ENCODE results near the gene WDR5. TPM values are rescaled to one million over a fixed set of nuclear protein-coding genes. Genes with fewer than 3 reads are reported as not detected.

WDR5 gene
- total and polyA plus RNA-seq, 2 donors (not counting 1 experiment from before 2014, with no cell fraction given), result 15.5 to 26.0 TPM

DNA sequence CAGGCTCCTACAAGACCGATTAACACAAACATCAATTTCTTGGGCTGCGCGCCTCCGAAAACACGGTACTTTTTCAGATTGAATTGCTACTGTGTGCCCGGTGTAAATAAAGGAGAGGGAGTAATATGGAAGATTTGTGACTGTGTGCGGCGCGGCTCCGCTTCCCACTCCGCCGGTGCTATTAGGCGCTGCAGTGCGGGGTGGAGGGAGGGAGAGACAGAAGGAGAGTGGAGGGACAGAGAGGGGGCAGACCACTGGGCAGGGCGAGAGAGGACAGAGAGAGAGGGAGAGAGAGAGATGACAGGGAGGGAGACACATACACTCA is 53.2 kb downstream of the WDR5 start:
- Histone ChIP-seq H3K27ac (ENCODE audit: insufficient read depth, low read length) (no peak overlapping the region), H2AFZ (ENCODE audit: low read length) (no peak overlapping the region)
- TF ChIP-seq, protein P1, sequence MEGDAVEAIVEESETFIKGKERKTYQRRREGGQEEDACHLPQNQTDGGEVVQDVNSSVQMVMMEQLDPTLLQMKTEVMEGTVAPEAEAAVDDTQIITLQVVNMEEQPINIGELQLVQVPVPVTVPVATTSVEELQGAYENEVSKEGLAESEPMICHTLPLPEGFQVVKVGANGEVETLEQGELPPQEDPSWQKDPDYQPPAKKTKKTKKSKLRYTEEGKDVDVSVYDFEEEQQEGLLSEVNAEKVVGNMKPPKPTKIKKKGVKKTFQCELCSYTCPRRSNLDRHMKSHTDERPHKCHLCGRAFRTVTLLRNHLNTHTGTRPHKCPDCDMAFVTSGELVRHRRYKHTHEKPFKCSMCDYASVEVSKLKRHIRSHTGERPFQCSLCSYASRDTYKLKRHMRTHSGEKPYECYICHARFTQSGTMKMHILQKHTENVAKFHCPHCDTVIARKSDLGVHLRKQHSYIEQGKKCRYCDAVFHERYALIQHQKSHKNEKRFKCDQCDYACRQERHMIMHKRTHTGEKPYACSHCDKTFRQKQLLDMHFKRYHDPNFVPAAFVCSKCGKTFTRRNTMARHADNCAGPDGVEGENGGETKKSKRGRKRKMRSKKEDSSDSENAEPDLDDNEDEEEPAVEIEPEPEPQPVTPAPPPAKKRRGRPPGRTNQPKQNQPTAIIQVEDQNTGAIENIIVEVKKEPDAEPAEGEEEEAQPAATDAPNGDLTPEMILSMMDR (conservative IDR thresholded peaks at IDR 0.05 in 1 of 2, IDR thresholded peaks at IDR 0.05 in 1 of 2; ENCODE audit: low read depth in 1 of 2, low read length in 2 of 2), result no peak
- TF ChIP-seq EZH2 (IDR thresholded peaks at IDR 0.05; ENCODE audit: low read length, missing control alignments), result no peak

GRCh38 chr9:134189470-134190231 is 53.8 kb downstream of the WDR5 start:
- H3K4me2 ChIP-seq (ENCODE audit: extremely low read depth, insufficient read depth, low read length), result no peak overlapping the region
- H3K27me3 ChIP-seq (ENCODE audit: control insufficient read depth, insufficient read depth, low read length), result peaks cover 9% of the 10 kb centered on the region
- no peak overlapping the region for H2AFZ ChIP-seq (ENCODE audit: low read length)
- H4K20me1 ChIP-seq (ENCODE audit: control insufficient read depth, extremely low read depth, insufficient read depth, low read length), result no peaks in the 10 kb centered on the region
- TF ChIP-seq EZH2 (IDR thresholded peaks at IDR 0.05; ENCODE audit: low read length, missing control alignments), result no peak
- TF ChIP-seq, protein P1 (conservative IDR thresholded peaks at IDR 0.05 in 1 of 2, IDR thresholded peaks at IDR 0.05 in 1 of 2; ENCODE audit: low read depth in 1 of 2, low read length in 2 of 2), result no peak
- no peak overlapping the region for H3K27ac ChIP-seq (ENCODE audit: insufficient read depth, low read length)
- no peaks in the 10 kb centered on the region for H3K36me3 ChIP-seq (ENCODE audit: control insufficient read depth, insufficient read depth, low read length)
- H3K79me2 ChIP-seq (ENCODE audit: control insufficient read depth, insufficient read depth, low read length), result no peaks in the 10 kb centered on the region
- H3K4me3 ChIP-seq (replicated peaks in 1 of 4; ENCODE audit: control extremely low read depth in 1 of 4, insufficient read depth in 1 of 4, low read depth in 3 of 4, low read length in 4 of 4), result no peak overlapping the region
- H3K9me3 ChIP-seq (ENCODE audit: control insufficient read depth, insufficient read depth, low read depth, low read length), result no peaks in the 10 kb centered on the region
- no peak overlapping the region for H3K9ac ChIP-seq (ENCODE audit: insufficient read depth, low read length)
- peak in 1 of 2 donors; percentile 55 for DNase-seq (ENCODE audit: low read depth in 2 of 2)
- no peaks in the 10 kb centered on the region for H3K4me1 ChIP-seq (ENCODE audit: control insufficient read depth, extremely low read depth, insufficient read depth, low read length)

More for the DNA sequence above, 53.2 kb downstream of the WDR5 start:
- no peaks in the 10 kb centered on the region for H3K36me3 ChIP-seq (ENCODE audit: control insufficient read depth, insufficient read depth, low read length)
- DNase-seq (ENCODE audit: low read depth in 2 of 2), result peak in 1 of 2 donors; percentile 27
- H3K4me3 ChIP-seq (replicated peaks in 1 of 4; ENCODE audit: control extremely low read depth in 1 of 4, insufficient read depth in 1 of 4, low read depth in 3 of 4, low read length in 4 of 4), result no peak overlapping the region
- H3K79me2 ChIP-seq (ENCODE audit: control insufficient read depth, insufficient read depth, low read length), result no peaks in the 10 kb centered on the region
- peaks cover 9% of the 10 kb centered on the region for H3K27me3 ChIP-seq (ENCODE audit: control insufficient read depth, insufficient read depth, low read length)
- H3K9me3 ChIP-seq (ENCODE audit: control insufficient read depth, insufficient read depth, low read depth, low read length), result no peaks in the 10 kb centered on the region
- H4K20me1 ChIP-seq (ENCODE audit: control insufficient read depth, extremely low read depth, insufficient read depth, low read length), result no peaks in the 10 kb centered on the region
- no peak overlapping the region for H3K9ac ChIP-seq (ENCODE audit: insufficient read depth, low read length)
- H3K4me2 ChIP-seq (ENCODE audit: extremely low read depth, insufficient read depth, low read length), result no peak overlapping the region
- H3K4me1 ChIP-seq (ENCODE audit: control insufficient read depth, extremely low read depth, insufficient read depth, low read length), result no peaks in the 10 kb centered on the region

DNA sequence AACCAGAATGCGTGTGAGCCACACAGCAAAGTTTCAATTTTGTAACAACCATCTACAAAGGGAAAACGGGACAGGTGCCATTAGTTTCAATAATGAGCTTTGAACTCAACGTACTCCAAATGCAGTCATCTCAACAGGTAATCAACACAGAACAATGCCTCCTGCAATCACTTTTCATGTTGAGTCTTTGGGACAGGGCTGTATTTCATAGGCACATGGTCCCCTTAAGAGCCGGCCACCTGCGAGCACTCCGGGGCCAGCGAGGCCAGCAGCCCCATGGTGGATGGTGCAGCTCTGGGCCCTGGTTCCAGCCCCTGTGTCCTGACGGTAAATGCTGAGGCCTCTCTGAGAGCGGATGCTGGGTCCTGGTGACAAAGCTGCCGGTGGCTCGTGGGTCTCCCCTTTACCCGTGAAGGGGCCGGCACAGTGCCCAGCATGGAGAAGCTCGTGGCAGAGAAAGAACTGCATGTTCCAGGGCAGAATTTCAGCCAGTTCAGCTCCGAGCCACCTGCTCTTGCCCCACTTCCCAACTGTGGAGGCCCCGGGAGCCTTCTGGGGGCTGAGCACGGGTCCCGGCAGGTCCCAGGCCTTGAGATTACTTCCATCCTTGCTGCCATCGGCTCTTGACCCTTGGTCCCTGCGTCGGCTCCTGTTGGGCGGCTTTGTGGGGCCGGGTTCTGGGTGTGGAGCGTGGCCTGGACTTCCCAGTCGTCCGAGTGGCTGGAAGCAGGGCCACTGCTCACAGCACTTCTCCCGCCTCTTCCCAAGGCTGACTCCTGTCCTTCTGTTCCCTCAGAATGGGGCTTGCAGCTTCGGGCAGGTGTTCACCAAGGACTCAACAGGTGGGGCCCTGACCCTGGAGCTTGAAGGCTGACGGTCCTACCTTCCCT is 54.6 kb downstream of the WDR5 start:
- DNase-seq (ENCODE audit: low read depth in 2 of 2), result no peak
- Histone ChIP-seq H4K20me1 (ENCODE audit: control insufficient read depth, extremely low read depth, insufficient read depth, low read length) (no peaks in the 10 kb centered on the region), H3K4me2 (ENCODE audit: extremely low read depth, insufficient read depth, low read length) (no peak overlapping the region)

More for the DNA sequence above, 54.6 kb downstream of the WDR5 start:
- Histone ChIP-seq H2AFZ (ENCODE audit: low read length) (no peak overlapping the region), H3K4me3 (replicated peaks in 1 of 4; ENCODE audit: control extremely low read depth in 1 of 4, insufficient read depth in 1 of 4, low read depth in 3 of 4, low read length in 4 of 4) (no peak overlapping the region), H3K79me2 (ENCODE audit: control insufficient read depth, insufficient read depth, low read length) (no peaks in the 10 kb centered on the region), H3K27ac (ENCODE audit: insufficient read depth, low read length) (no peak overlapping the region), H3K36me3 (ENCODE audit: control insufficient read depth, insufficient read depth, low read length) (no peaks in the 10 kb centered on the region), H3K4me1 (ENCODE audit: control insufficient read depth, extremely low read depth, insufficient read depth, low read length) (no peaks in the 10 kb centered on the region), H3K27me3 (ENCODE audit: control insufficient read depth, insufficient read depth, low read length) (peaks cover 9% of the 10 kb centered on the region), H3K9me3 (ENCODE audit: control insufficient read depth, insufficient read depth, low read depth, low read length) (no peaks in the 10 kb centered on the region), H3K9ac (ENCODE audit: insufficient read depth, low read length) (no peak overlapping the region)
- TF ChIP-seq EZH2 (IDR thresholded peaks at IDR 0.05; ENCODE audit: low read length, missing control alignments), result no peak
- TF ChIP-seq, protein P1 (conservative IDR thresholded peaks at IDR 0.05 in 1 of 2, IDR thresholded peaks at IDR 0.05 in 1 of 2; ENCODE audit: low read depth in 1 of 2, low read length in 2 of 2), result no peak
